ENCODE results near the gene PAXIP1.
"Not testable (repeated sequence)": the region's sequence is repeated elsewhere in the genome, so short reads cannot be mapped to it uniquely, and the experiment has no call there.

PAXIP1 gene

GRCh38 chr7:154937837-154938236 is 65.1 kb downstream of the PAXIP1 start:
- no peak for DNase-seq

GRCh38 chr7:154934353-154934952 is 68.5 kb downstream of the PAXIP1 start:
- DNase-seq = not testable (repeated sequence)

- no peak for DNase-seq
Observed at GRCh38 chr7:154931906-154932305, 71.0 kb downstream of the PAXIP1 start.

- DNase-seq = no peak
Observed at GRCh38 chr7:154929006-154929726, 73.8 kb downstream of the PAXIP1 start.

GRCh38 chr7:154928136-154929005 is 74.6 kb downstream of the PAXIP1 start:
- DNase-seq = no peak

- peak; percentile 57 for DNase-seq
Observed at GRCh38 chr7:154927624-154928125, 75.2 kb downstream of the PAXIP1 start.

- not testable (repeated sequence) for DNase-seq
Observed at GRCh38 chr7:154922472-154922871, 80.5 kb downstream of the PAXIP1 start.

- DNase-seq = no peak
Observed at GRCh38 chr7:154919344-154920225, 83.3 kb downstream of the PAXIP1 start.

GRCh38 chr7:154918741-154919140 is 84.2 kb downstream of the PAXIP1 start:
- DNase-seq = no peak

- DNase-seq = no peak
Observed at GRCh38 chr7:154918266-154918665, 84.7 kb downstream of the PAXIP1 start.

GRCh38 chr7:154917808-154918160 is 85.1 kb downstream of the PAXIP1 start:
- no peak for DNase-seq

- no peak for DNase-seq
Observed at GRCh38 chr7:154916856-154917807, 85.8 kb downstream of the PAXIP1 start.

- no peak for DNase-seq
Observed at GRCh38 chr7:154916381-154916780, 86.5 kb downstream of the PAXIP1 start.

GRCh38 chr7:154915600-154915999 is 87.3 kb downstream of the PAXIP1 start:
- no peak for DNase-seq

- DNase-seq = no peak
Observed at GRCh38 chr7:154914996-154915380, 87.9 kb downstream of the PAXIP1 start.

GRCh38 chr7:154914308-154914995 is 88.5 kb downstream of the PAXIP1 start:
- DNase-seq = no peak

GRCh38 chr7:154913638-154914307 is 89.2 kb downstream of the PAXIP1 start:
- no peak for DNase-seq

- no peak for DNase-seq
Observed at GRCh38 chr7:154912871-154913637, 89.9 kb downstream of the PAXIP1 start.

- no peak for DNase-seq
Observed at GRCh38 chr7:154911862-154912455, 91.0 kb downstream of the PAXIP1 start.
